ENCODE results near the gene C2CD2L. TPM values are rescaled to one million over a fixed set of nuclear protein-coding genes. Genes with fewer than 3 reads are reported as not detected.

Gene C2CD2L
- total RNA-seq, 4 donors from 2014 or later, result 13.2 to 107 (median 81.8) TPM

- H3K27me3 ChIP-seq, result peaks cover 3 to 10% of the 10 kb centered on the region in 2 donors
- DNase-seq, result no peak
- TF ChIP-seq CTCF (IDR thresholded peaks at IDR 0.05), result no peak
- no peak for TF ChIP-seq POLR2A (IDR thresholded peaks at IDR 0.05)
These were observed 47.0 kb downstream of the C2CD2L start for GRCh38 chr11:119154178-119154577.

GRCh38 chr11:119155733-119156492 lies 48.8 kb downstream of the C2CD2L start:
- Histone ChIP-seq H3K9me3 (no peaks in the 10 kb centered on the region), H3K4me1 (no peaks in the 10 kb centered on the region), H3K4me3 (no peak overlapping the region), H3K27me3 (no peaks in the 10 kb centered on the region), H3K27ac (no peak overlapping the region), H3K36me3 (no peaks in the 10 kb centered on the region)
- TF ChIP-seq CTCF (IDR thresholded peaks at IDR 0.05), result peak in 1 of 6 experiments; percentile 8
- no peak for TF ChIP-seq POLR2A (IDR thresholded peaks at IDR 0.05)
- peak in 1 of 3 donors; percentile 22 for DNase-seq

More at GRCh38 chr11:119154178-119154577, 47.0 kb downstream of the C2CD2L start:
- no peak overlapping the region for H3K27ac ChIP-seq
- H3K4me3 ChIP-seq, result no peak overlapping the region
- no peaks in the 10 kb centered on the region for H3K36me3 ChIP-seq
- H3K9me3 ChIP-seq, result no peaks in the 10 kb centered on the region
- H3K4me1 ChIP-seq, result peaks cover 0 to 6% (median 5%) of the 10 kb centered on the region in 4 donors

- Histone ChIP-seq H3K27ac (no peak overlapping the region), H3K4me1 (no peaks in the 10 kb centered on the region), H3K4me3 (no peak overlapping the region), H3K9me3 (no peaks in the 10 kb centered on the region), H3K36me3 (no peaks in the 10 kb centered on the region), H3K27me3 (no peaks in the 10 kb centered on the region)
- no peak for DNase-seq
- no peak for TF ChIP-seq POLR2A (IDR thresholded peaks at IDR 0.05)
- no peak for TF ChIP-seq CTCF (IDR thresholded peaks at IDR 0.05)
These were observed 49.4 kb downstream of the C2CD2L start for GRCh38 chr11:119156496-119156895.

GRCh38 chr11:119157063-119157462 lies 49.9 kb downstream of the C2CD2L start:
- no peak for DNase-seq
- Histone ChIP-seq H3K9me3 (no peaks in the 10 kb centered on the region), H3K4me1 (no peaks in the 10 kb centered on the region), H3K27me3 (no peaks in the 10 kb centered on the region), H3K4me3 (no peak overlapping the region), H3K36me3 (no peaks in the 10 kb centered on the region), H3K27ac (no peak overlapping the region)
- no peak for TF ChIP-seq CTCF (IDR thresholded peaks at IDR 0.05)

GRCh38 chr11:119158467-119158866 lies 51.3 kb downstream of the C2CD2L start:
- Histone ChIP-seq H3K27me3 (no peaks in the 10 kb centered on the region), H3K27ac (no peak overlapping the region), H3K9me3 (no peaks in the 10 kb centered on the region), H3K4me1 (no peaks in the 10 kb centered on the region), H3K36me3 (no peaks in the 10 kb centered on the region), H3K4me3 (no peak overlapping the region)
- no peak for DNase-seq
- TF ChIP-seq CTCF (IDR thresholded peaks at IDR 0.05), result no peak
- TF ChIP-seq POLR2A (IDR thresholded peaks at IDR 0.05), result no peak
